GM08714 (cell line): ENCODE data around the gene IL13.
"Not testable (repeated sequence)": the region's sequence is repeated elsewhere in the genome, so short reads cannot be mapped to it uniquely, and the experiment has no call there.

Experiments
- H3K4me3 ChIP-seq: fragments of 200-500 bp; sonication (Bioruptor generic); 2 replicates; pipeline ENCODE4 v1.5.1; 2014; ENCODE audit warnings: mild to moderate bottlenecking, low read length, inconsistent platforms
- ZNF274 ChIP-seq: IDR thresholded peaks from 2 replicates; pipeline ENCODE4 v1.6.1; 2012; ENCODE audit warnings: mild to moderate bottlenecking, low read depth, low read length

IL13 gene

DNA sequence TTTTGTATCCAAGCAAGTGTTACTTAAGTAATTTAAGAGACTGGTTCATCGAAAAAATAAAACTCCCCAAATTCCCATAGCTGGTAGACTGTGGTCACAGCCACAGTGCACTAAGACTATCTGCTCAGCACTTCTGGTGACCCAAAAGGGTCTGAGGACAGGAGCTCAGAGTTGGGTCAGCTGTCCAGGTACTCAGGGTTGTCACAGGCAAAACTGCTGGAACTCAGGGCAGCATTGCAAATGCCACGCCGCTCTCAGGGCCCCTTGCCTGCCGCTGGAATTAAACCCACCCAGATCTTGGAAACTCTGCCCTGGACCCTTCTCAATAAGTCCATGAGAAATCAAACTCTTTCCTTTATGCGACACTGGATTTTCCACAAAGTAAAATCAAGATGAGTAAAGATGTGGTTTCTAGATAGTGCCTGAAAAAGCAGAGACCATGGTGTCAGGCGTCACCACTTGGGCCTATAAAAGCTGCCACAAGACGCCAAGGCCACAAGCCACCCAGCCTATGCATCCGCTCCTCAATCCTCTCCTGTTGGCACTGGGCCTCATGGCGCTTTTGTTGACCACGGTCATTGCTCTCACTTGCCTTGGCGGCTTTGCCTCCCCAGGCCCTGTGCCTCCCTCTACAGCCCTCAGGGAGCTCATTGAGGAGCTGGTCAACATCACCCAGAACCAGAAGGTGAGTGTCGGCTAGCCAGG, at the start of gene IL13:
Gene IL13, plus strand, starts transcription at position 498 of the 705 bp plus-strand sequence. Its CDS starts 14 bp downstream, at position 512.
- H3K4me3 ChIP-seq: no peak within 1 kb of the TSS
- no peak for TF ChIP-seq ZNF274

DNA sequence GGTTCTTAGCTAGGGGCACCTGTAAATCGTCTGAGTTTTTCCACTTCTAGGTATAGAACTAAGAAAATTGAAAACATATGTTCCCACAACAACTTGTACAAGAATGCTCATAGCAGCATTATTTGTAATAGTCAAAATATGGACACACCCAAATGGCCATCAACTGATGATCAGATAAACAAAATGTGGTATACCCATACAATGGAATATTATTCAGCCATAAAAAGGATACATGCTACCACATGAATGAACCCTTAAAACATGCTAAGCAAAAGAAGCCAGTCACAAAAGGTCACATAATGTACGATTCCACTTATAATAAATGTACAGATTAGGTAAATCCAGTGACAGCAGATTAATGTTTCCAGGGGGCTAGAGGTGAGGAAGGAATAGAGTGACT, 46.0 kb upstream of the IL13 start:
- TF ChIP-seq ZNF274: no peak
- no peak overlapping the region for H3K4me3 ChIP-seq

DNA sequence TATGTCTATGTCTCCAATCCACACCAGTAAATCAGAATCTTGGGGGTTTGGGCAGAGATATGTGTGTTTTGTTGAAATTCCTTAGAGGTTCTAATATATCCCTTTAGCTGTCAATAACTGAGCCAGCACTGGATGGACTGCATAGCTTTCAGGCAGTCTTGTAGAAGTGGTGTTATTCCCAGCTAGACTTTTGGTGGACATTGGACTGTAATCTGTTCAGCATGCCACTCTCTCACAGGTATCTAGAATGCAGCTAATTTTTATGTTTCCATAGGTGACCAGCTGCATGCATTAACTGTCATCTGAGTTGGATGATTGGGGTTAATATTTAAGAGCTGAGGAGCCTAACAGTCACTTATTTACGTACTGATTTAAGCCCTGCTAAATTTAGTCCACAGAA, 45.1 kb upstream of the IL13 start:
- TF ChIP-seq ZNF274: no peak
- no peak overlapping the region for H3K4me3 ChIP-seq

DNA sequence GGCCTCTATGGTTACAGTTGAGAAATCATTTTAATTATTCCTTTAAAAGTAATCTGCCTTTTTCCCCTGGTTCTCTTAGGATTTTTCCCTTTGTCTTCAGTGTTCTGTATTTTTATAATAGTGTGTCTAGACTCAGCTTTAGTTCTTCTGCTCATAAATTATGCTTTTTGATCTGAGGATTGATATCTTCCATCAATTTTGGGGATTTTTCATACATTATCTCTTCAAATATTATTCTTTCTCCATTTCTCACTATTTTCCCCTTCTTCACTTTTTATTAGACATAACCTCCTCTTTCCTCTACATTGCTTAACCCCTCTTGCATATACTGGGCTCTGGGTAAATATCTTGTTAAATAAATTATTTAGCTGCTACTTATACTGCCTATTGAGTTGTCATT, 36.3 kb upstream of the IL13 start:
- no peak for TF ChIP-seq ZNF274
- no peak overlapping the region for H3K4me3 ChIP-seq

DNA sequence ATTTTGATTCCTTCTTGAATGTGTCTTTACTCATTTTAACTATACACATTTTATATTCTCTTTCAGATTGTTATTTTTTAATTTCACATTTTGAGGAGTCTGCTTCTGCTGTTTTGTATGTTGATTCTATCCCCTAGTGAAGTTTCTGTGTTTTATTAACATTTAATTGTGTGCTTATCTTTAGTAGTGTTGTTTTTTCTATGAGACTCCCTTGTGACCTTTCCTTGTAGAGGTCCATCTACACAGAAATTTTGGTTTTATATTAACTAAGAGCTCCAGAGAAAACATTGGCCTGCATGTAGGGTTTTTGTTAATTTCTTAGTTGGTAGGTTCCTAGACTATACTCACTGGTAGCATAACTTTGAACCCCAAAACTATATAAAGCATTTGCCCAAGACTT, 35.4 kb upstream of the IL13 start:
- TF ChIP-seq ZNF274: no peak
- H3K4me3 ChIP-seq: no peak overlapping the region

DNA sequence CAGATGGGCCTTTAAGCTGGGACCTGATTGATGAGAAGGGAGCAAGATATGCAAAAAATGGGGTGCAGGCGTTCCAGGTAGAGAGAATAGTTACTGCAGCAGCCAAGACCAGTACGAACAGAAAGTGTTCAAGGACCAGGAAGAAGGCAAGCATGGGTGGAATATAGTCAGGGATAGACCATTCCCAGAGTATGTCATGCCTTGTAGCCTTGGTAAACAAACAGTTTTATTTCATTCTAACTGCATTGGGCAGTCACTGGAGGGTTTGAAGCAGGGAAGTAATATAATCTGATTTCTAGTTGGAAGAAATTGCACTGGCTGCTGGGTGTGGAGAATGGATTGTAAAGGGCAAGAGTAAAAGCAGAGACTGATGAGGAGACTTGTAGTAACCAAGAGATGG, 30.5 kb upstream of the IL13 start:
- no peak overlapping the region for H3K4me3 ChIP-seq
- TF ChIP-seq ZNF274: no peak

DNA sequence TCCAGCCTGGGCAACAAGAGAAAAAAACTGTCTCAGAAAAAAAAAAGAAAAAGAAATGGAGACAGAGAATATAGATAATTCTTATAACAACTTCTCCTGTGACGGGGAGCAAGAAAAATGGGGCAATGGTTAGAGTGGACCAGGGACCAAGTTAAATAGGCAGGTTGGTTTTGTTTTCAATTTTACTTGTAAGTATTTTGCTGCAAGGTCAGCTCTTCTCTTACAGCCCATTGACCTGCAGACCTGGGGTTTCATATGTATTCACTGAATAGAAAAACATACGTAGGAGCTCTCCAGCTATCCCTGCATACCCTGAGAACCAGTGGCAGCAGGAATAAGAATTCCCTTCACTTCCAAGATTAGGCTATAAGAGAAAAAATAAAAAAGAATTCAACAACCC, 29.2 kb upstream of the IL13 start:
- TF ChIP-seq ZNF274: no peak
- H3K4me3 ChIP-seq: no peak overlapping the region; the same call in 1 of the 2 replicates

DNA sequence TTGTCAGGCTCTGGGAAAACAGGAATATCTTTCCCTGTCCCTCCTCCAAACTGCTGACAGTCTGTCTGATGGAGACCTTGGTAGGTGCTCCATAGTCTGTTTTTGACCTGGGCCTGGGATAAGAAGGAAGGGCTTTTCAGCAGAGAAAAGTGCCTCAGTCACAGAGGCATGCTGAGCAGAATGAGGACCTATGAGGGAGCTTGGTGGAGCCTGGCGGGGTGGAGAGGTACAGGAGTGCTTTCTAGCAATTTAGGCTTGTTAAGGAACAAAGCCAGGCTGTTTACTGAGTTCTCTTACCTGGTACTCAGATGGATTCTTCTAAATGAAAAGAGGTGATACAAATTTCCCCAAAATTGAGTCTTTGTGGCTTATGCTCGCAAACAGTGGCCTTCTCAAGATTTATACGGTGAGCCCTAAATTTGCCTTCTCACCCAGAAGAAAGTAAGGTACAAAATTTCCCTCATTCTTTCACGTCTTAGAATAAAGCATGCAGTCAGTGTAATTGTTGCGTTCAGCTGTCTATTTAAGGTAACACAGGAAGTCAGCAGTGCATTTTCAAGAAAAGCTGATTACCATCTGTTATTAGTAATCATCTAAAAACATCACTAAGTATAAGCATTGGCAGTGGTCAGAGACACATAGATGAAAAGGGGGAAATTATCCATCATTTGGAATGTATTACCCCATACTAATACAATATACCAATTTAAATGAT, 28.6 kb upstream of the IL13 start:
- no peak for TF ChIP-seq ZNF274
- H3K4me3 ChIP-seq: peak overlapping the region; percentile 41; the same call in 1 of the 2 replicates

DNA sequence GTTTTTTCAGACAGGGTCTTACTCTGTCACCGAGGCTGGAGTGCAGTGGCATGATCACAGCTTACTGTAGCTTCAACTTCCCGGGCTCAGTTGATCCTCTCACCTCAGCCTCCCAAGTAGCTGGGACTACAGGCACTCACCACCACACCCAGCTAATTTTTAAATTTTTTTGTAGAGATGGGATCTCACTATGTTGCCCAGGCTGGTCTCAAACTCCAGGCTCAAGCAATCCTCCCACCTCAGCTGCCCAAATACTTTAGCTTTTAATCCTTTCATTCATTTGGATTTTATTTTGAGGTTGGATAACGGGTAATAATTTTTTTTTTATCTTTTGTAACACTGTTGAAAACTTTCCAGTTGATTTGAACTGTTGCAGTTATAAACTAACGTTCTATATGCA, 24.4 kb upstream of the IL13 start:
- not testable (repeated sequence) for H3K4me3 ChIP-seq

DNA sequence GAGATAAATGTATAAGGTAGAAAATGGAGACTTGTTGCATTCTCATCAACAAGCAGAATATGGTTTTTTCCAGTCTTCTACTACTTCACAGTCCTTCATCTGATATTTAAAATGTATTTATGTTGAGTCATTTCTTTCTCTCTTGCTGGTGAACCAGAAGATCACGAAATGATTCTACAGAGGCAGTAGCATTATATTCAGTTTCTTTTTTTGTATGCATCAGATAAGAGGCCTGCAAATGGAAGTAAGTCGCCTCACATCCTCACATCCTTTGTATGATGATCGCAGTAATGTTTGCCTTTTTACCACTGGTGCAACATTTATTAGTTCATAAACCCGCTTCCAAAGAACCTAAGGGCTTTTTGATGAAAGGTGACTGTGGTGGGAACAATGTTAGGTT, 22.1 kb upstream of the IL13 start:
- TF ChIP-seq ZNF274: no peak
- H3K4me3 ChIP-seq: no peak overlapping the region

DNA sequence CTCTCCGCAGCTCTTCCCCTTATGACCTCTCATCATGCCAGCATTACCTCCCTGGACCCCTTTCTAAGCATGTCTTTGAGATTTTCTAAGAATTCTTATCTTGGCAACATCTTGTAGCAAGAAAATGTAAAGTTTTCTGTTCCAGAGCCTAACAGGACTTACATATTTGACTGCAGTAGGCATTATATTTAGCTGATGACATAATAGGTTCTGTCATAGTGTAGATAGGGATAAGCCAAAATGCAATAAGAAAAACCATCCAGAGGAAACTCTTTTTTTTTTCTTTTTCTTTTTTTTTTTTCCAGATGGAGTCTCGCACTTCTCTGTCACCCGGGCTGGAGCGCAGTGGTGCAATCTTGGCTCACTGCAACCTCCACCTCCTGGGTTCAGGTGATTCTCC, 20.7 kb upstream of the IL13 start:
- no peak for TF ChIP-seq ZNF274
- H3K4me3 ChIP-seq: no peak overlapping the region

DNA sequence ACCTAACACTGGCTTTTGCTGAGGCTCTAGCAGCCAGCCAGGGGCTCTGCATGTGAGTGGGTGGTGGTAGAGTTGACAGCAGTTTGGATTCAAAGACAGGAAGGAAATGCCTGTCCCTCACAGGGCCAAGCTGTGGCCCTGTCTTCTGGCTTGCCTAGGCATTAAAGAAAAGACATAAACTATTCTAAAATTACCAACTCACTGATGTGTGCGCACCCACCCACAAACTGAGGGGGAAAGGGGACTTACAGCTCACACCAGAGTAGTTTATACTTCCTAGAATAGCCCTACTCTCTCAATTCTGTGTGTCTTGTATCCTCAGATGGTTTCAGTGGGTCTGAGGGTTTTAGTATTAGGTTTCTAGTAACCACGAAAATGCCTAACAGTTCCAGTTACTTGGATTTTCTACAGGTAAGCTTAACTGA, 18.3 kb upstream of the IL13 start:
- TF ChIP-seq ZNF274: no peak
- no peak overlapping the region for H3K4me3 ChIP-seq

DNA sequence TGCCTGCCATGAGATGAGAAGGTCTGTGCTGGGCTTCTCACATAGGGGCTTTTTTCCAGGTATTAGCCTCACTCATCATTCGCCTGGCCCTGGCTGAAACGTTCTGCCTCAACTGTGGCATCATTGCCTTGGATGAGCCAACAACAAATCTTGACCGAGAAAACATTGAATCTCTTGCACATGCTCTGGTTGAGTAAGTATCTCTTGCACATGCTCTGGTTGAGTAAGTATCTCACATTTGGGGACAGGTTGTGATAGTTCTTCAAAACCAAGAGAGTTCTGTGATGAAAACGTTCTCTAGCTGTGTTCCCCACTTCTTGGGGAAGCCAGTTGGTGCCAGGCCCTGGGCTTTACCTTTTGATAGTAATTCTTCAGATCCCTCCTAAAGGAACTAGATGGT, 17.4 kb upstream of the IL13 start:
- H3K4me3 ChIP-seq: no peak overlapping the region; the same call in 1 of the 2 replicates

DNA sequence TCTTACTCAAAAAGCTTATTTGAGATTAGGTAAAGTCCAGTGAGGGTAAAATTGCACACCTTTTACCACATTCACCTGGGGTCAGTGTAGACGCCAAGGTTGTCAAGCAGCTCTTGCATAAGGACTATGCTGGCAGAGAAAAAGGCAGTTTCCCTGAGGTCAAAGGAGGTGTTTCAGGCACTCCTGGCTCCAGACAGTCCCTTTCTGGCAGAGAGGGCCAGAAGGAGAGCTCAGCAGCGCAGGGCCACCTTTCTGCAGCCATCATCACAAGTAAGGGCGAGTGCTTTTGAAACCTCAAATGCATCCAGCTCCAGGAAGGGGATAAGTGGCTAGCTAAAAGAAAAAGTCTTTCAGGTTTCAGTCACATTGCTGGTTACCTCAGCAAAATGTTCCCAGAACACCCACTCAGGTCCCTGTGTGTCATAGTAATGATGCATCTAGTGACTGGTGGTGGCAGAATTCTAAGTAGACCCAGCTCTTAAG, 16.7 kb upstream of the IL13 start:
- TF ChIP-seq ZNF274: no peak
- H3K4me3 ChIP-seq: no peak overlapping the region

More for the DNA sequence above, 17.4 kb upstream of the IL13 start:
- TF ChIP-seq ZNF274: no peak

DNA sequence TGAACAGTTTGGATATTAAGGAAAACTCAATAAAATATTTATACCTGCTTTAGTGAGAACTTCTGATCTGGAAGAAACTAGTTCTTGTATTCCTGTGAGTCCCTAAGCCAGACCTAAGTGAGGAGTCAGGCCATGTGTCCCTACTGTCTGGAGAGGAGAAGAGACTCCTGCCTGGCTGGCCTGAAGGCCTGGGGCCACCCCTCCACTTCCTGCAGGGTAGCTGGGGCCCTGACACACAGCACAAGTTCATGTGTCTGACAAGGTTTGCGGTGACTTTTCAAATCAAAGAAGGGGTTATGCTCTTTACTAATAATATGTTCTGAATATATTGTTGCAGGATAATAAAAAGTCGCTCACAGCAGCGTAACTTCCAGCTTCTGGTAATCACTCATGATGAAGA, 16.1 kb upstream of the IL13 start:
- TF ChIP-seq ZNF274: no peak
- H3K4me3 ChIP-seq: no peak overlapping the region
